ENCODE measurements around the gene LELP1.
"Not testable (repeated sequence)": the region's sequence is repeated elsewhere in the genome, so short reads cannot be mapped to it uniquely, and the experiment has no call there.

Gene LELP1

DNA sequence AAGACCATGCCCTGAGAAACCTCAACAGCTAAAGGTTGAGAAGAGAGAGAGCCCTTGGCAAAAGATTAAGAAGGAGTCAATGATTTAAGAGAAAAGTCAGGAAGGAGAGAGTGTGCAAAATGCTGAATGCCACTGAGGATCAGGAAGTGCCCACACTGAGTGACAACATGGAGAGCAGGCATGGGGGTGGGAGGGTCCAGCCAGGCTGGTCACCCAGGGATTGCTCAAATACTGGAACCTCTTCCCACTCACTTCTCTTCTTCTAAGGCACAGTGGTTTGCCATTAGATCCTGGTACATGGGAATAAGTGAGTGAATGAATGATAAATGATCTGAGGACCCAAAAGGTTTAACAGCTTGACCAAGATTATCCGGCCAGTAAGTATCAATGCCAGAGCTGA is 25.3 kb downstream of the LELP1 start:
- ATAC-seq (ENCODE audit: insufficient read depth, low read depth) = no peak
- no peak for DNase-seq
- no peaks in the 10 kb centered on the region for H3K9me3 ChIP-seq (ENCODE audit: insufficient read depth, low read length, severe bottlenecking)
- H4K20me1 ChIP-seq (ENCODE audit: insufficient read depth, low read length) = no peaks in the 10 kb centered on the region
- H3K9ac ChIP-seq (ENCODE audit: low read depth, low read length) = no peak overlapping the region
- H3K4me2 ChIP-seq (ENCODE audit: insufficient read depth, low read length) = no peak overlapping the region
- H3K27ac ChIP-seq (ENCODE audit: low read length) = no peak overlapping the region
- no peaks in the 10 kb centered on the region for H3K79me2 ChIP-seq (ENCODE audit: insufficient read depth, low read length)
- H3K27me3 ChIP-seq (ENCODE audit: insufficient read depth, low read length, poor library complexity) = peaks cover 10% of the 10 kb centered on the region
- H3K4me1 ChIP-seq (ENCODE audit: insufficient read depth, low read length) = no peaks in the 10 kb centered on the region
- H2AFZ ChIP-seq (ENCODE audit: low read depth, low read length) = no peak overlapping the region
- TF ChIP-seq EZH2 (IDR thresholded peaks at IDR 0.05; ENCODE audit: borderline replicate concordance, low read depth, low read length, severe bottlenecking) = no peak
- TF ChIP-seq, protein P1, sequence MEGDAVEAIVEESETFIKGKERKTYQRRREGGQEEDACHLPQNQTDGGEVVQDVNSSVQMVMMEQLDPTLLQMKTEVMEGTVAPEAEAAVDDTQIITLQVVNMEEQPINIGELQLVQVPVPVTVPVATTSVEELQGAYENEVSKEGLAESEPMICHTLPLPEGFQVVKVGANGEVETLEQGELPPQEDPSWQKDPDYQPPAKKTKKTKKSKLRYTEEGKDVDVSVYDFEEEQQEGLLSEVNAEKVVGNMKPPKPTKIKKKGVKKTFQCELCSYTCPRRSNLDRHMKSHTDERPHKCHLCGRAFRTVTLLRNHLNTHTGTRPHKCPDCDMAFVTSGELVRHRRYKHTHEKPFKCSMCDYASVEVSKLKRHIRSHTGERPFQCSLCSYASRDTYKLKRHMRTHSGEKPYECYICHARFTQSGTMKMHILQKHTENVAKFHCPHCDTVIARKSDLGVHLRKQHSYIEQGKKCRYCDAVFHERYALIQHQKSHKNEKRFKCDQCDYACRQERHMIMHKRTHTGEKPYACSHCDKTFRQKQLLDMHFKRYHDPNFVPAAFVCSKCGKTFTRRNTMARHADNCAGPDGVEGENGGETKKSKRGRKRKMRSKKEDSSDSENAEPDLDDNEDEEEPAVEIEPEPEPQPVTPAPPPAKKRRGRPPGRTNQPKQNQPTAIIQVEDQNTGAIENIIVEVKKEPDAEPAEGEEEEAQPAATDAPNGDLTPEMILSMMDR (IDR thresholded peaks at IDR 0.05; ENCODE audit: borderline replicate concordance, extremely low read depth, low read length, poor library complexity, severe bottlenecking) = no peak
- no peak overlapping the region for H3K4me3 ChIP-seq (ENCODE audit: low read depth in 1 of 2, low read length in 2 of 2)
- H3K36me3 ChIP-seq (ENCODE audit: insufficient read depth, low read length) = no peaks in the 10 kb centered on the region

DNA sequence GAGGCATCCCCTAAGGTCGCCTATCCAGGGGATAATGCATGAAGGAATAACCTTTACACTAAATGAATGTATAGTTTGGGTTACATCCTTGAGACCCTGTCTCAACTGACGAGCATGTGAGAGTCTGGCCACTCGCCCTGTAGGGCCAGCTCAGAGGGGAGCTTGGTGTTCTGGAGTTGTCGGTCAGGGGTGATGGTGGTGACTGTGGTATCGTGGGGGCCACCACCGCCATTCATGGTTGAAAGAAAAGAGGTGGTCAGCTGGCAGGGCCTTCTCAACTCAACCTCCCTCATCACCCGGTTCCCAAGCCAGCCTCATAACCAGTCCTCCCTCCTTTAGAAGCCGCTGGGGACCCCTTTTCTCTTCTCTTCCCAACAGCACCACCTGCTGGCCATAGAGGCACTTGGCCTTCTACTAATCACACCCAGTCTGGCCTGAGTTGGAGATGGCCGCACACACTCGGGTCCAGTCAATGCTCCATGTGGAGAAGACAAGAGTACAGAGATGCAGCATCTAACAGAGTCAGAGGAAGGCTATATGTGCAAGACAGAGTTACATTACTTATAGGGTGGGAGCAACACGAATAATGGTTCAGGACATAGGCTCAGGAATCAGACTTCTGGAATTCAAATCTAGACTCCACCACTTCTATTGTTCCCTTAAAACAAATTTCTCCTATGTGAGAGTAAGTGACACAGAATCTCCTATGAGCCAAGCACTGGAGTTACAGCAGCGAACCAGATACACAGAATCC is 26.0 kb downstream of the LELP1 start:
- DNase-seq (peak; percentile 47), ATAC-seq (ENCODE audit: insufficient read depth, low read depth) (peak; percentile 67; the same call in 2 of the 3 replicates)
- H3K79me2 ChIP-seq (ENCODE audit: insufficient read depth, low read length); H3K36me3 ChIP-seq (ENCODE audit: insufficient read depth, low read length); H3K4me2 ChIP-seq (ENCODE audit: insufficient read depth, low read length); H3K27ac ChIP-seq (ENCODE audit: low read length); H3K9me3 ChIP-seq (ENCODE audit: insufficient read depth, low read length, severe bottlenecking); H3K4me3 ChIP-seq (ENCODE audit: low read depth in 1 of 2, low read length in 2 of 2); H2AFZ ChIP-seq (ENCODE audit: low read depth, low read length); H3K4me1 ChIP-seq (ENCODE audit: insufficient read depth, low read length); H4K20me1 ChIP-seq (ENCODE audit: insufficient read depth, low read length); H3K9ac ChIP-seq (ENCODE audit: low read depth, low read length): not testable (repeated sequence)
- peaks cover 10% of the 10 kb centered on the region for H3K27me3 ChIP-seq (ENCODE audit: insufficient read depth, low read length, poor library complexity)
- TF ChIP-seq, protein P1 (IDR thresholded peaks at IDR 0.05; ENCODE audit: borderline replicate concordance, extremely low read depth, low read length, poor library complexity, severe bottlenecking) = peak; percentile 62

DNA sequence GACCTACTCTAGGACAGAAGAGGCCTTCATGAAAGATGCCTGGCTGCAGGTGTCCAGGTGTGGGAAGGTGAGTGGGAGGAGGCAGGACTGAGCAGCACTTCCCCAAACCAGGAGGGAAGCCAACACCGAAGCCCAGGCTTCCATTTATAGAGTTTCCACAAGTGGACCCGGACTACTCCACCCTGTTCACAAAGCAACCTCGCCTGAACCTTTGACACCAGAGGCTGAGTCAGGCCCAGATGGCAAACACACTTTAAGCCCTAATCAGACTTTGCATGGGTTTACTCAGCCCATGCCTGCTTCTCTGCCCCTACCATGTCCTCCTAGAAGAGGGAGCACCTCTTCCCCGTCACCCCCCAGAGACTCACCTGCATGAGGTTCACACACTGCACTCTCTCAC is 28.1 kb downstream of the LELP1 start:
- Histone ChIP-seq H3K36me3 (ENCODE audit: insufficient read depth, low read length) (no peaks in the 10 kb centered on the region), H3K4me3 (ENCODE audit: low read depth in 1 of 2, low read length in 2 of 2) (no peak overlapping the region), H3K27me3 (ENCODE audit: insufficient read depth, low read length, poor library complexity) (peaks cover 9% of the 10 kb centered on the region), H3K79me2 (ENCODE audit: insufficient read depth, low read length) (no peaks in the 10 kb centered on the region), H4K20me1 (ENCODE audit: insufficient read depth, low read length) (no peaks in the 10 kb centered on the region), H3K27ac (ENCODE audit: low read length) (no peak overlapping the region), H3K9ac (ENCODE audit: low read depth, low read length) (no peak overlapping the region), H2AFZ (ENCODE audit: low read depth, low read length) (no peak overlapping the region), H3K4me1 (ENCODE audit: insufficient read depth, low read length) (no peaks in the 10 kb centered on the region), H3K4me2 (ENCODE audit: insufficient read depth, low read length) (no peak overlapping the region), H3K9me3 (ENCODE audit: insufficient read depth, low read length, severe bottlenecking) (no peaks in the 10 kb centered on the region)
- TF ChIP-seq, protein P1 (IDR thresholded peaks at IDR 0.05; ENCODE audit: borderline replicate concordance, extremely low read depth, low read length, poor library complexity, severe bottlenecking) = no peak
- TF ChIP-seq EZH2 (IDR thresholded peaks at IDR 0.05; ENCODE audit: borderline replicate concordance, low read depth, low read length, severe bottlenecking) = no peak
- ATAC-seq (ENCODE audit: insufficient read depth, low read depth) = no peak
- no peak for DNase-seq
